DND-41 (cell line): ENCODE results near the gene SPEF1.
A peak's percentile ranks its signal among the peaks of the same experiment; 100 is the strongest.

ENCODE experiments used
- ATAC-seq: fragments of 200-7000 bp; cut with Tn5 transposase; 3 replicates; pipeline ENCODE4 v1.9.1; 2021; ENCODE audit warnings: low read depth; ENCODE audit not compliant: insufficient read depth
- DNase-seq: peaks from one replicate; pipeline ENCODE4 v3.0.0-alpha.2; 2020
- H2AFZ ChIP-seq: 2 replicates; pipeline ENCODE4 v1.6.0; 2012; ENCODE audit warnings: low read depth, low read length
- H3K27ac ChIP-seq: 2 replicates; pipeline ENCODE4 v1.5.1; 2012; ENCODE audit warnings: low read length, inconsistent platforms
- H3K27me3 ChIP-seq: fragments of 200-600 bp; sonication (generic); 2 replicates; pipeline ENCODE4 v1.6.0; 2012; ENCODE audit warnings: low read length, mild to moderate bottlenecking, inconsistent platforms; ENCODE audit not compliant: insufficient read depth, poor library complexity
- H3K36me3 ChIP-seq: 2 replicates; pipeline ENCODE4 v1.5.1; 2012; ENCODE audit warnings: low read length, inconsistent platforms; ENCODE audit not compliant: insufficient read depth
- H3K4me1 ChIP-seq: 2 replicates; pipeline ENCODE4 v1.5.1; 2012; ENCODE audit warnings: mild to moderate bottlenecking, low read length; ENCODE audit not compliant: insufficient read depth
- H3K4me2 ChIP-seq: 2 replicates; pipeline ENCODE4 v1.6.0; 2012; ENCODE audit warnings: mild to moderate bottlenecking, moderate library complexity, low read length, inconsistent platforms; ENCODE audit not compliant: insufficient read depth
- H3K4me3 ChIP-seq, 2 experiments: fragments of 200-600 bp in 1 of 2; shearing (Covaris generic) in 1 of 2; 2 replicates each; pipeline ENCODE4 v1.5.1; 2012 to 2016; ENCODE audit warnings: inconsistent platforms in 2 of 2, low read length in 2 of 2, mild to moderate bottlenecking in 2 of 2, low read depth in 1 of 2, moderate library complexity in 1 of 2
- H3K79me2 ChIP-seq: 2 replicates; pipeline ENCODE4 v1.6.0; 2012; ENCODE audit warnings: low read length, inconsistent platforms; ENCODE audit not compliant: insufficient read depth
- H3K9ac ChIP-seq: 2 replicates; pipeline ENCODE4 v1.6.0; 2012; ENCODE audit warnings: low read depth, mild to moderate bottlenecking, inconsistent platforms, low read length, moderate library complexity
- H3K9me3 ChIP-seq: 2 replicates; pipeline ENCODE4 v1.5.1; 2012; ENCODE audit warnings: low read length, moderate library complexity, mild to moderate bottlenecking, inconsistent platforms; ENCODE audit not compliant: insufficient read depth, severe bottlenecking
- H4K20me1 ChIP-seq: 2 replicates; pipeline ENCODE4 v1.6.0; 2012; ENCODE audit warnings: low read length; ENCODE audit not compliant: insufficient read depth
- EZH2 ChIP-seq: IDR thresholded peaks from 3 replicates; pipeline ENCODE4 v1.6.1; 2012; ENCODE audit warnings: borderline replicate concordance, low read depth, mild to moderate bottlenecking, moderate library complexity, low read length, inconsistent platforms; ENCODE audit not compliant: severe bottlenecking
- TF ChIP-seq, protein P1 (sequence below): IDR thresholded peaks from 2 replicates; pipeline ENCODE4 v1.5.1; 2012; ENCODE audit warnings: borderline replicate concordance, low read length, moderate library complexity, mild to moderate bottlenecking; ENCODE audit not compliant: poor library complexity, severe bottlenecking; ENCODE audit errors: extremely low read depth

The SPEF1 gene

DNA sequence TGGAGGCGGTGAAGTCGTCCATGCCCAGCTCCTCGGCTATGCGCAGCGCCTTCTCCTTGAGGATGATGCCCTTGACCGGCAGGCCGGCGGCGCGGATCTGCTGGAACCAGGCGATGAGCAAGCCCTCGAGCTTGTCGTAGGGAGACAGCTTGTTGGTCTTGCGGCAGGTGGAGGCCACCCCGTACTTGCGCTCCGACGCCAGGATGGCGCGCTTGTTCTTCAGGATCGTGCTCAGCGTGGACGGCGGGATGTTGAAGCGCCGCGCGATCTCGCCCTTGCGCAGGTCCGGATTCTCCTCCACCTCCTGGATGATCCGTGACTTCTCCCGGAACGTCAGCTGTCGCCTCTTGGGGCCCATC lies 4.9 kb upstream of the SPEF1 start:
- peak overlapping the region; percentile 79 for H2AFZ ChIP-seq
- DNase-seq (peak; percentile 60), ATAC-seq (peak; percentile 39)

DNA sequence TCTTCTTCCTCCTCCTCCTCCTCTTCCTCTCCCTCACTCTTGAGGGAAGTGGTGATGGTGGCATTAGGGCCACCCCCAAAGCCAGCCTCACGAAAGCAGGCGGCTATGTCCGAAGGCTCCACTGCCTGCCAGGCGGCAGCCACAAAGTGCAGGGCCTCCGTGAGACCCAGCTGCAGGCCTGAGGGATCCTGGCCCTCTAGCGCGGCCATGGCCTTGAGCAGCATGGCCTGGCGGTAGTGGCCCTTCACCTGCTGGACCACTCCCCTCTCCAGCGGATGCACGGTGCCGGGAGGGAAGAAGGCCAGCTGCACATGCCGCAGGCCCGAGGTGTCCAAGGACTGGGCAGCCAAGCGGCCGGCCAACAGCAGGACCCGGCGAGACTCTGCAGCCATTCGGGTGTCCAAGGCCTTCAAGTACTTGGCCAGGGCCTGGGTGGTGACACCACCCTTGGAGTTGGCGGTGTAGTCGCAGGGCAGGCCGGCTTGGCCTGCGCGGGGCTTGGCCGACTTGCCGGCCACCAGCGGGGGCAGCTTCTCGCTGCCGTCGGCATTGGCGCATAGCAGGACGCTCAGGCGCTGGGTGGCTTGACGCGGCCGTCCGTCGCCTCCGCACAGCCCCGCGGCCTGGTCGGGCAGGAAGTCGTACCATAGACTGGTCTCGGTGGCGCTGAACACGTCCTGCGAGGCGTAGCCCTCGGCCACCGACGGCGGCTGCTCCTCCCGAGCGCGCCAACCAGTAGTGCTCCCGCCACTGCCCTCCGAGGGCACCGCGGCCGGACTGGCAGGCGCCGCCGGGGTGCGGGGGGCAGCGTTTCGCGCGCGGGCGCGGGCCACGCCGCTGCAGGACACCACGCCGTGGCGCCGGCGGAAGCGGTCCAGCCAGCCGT lies 4.2 kb upstream of the SPEF1 start:
- Histone ChIP-seq H2AFZ (peak overlapping the region; percentile 79; the same call in 1 of the 2 replicates), H3K36me3 (peaks cover 22% of the 10 kb centered on the region), H3K4me1 (peaks cover 58% of the 10 kb centered on the region), H3K27me3 (no peaks in the 10 kb centered on the region), H3K4me2 (peak overlapping the region; percentile 83), H3K9me3 (no peaks in the 10 kb centered on the region), H4K20me1 (peaks cover 45% of the 10 kb centered on the region), H3K27ac (peak overlapping the region; percentile 77), H3K79me2 (peaks cover 44% of the 10 kb centered on the region), H3K9ac (peak overlapping the region; percentile 64), H3K4me3 (peak overlapping the region; percentile 22 to 70; a peak in 3 of 4 replicates)
- TF ChIP-seq, protein P1, sequence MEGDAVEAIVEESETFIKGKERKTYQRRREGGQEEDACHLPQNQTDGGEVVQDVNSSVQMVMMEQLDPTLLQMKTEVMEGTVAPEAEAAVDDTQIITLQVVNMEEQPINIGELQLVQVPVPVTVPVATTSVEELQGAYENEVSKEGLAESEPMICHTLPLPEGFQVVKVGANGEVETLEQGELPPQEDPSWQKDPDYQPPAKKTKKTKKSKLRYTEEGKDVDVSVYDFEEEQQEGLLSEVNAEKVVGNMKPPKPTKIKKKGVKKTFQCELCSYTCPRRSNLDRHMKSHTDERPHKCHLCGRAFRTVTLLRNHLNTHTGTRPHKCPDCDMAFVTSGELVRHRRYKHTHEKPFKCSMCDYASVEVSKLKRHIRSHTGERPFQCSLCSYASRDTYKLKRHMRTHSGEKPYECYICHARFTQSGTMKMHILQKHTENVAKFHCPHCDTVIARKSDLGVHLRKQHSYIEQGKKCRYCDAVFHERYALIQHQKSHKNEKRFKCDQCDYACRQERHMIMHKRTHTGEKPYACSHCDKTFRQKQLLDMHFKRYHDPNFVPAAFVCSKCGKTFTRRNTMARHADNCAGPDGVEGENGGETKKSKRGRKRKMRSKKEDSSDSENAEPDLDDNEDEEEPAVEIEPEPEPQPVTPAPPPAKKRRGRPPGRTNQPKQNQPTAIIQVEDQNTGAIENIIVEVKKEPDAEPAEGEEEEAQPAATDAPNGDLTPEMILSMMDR = no peak
- no peak for TF ChIP-seq EZH2
- ATAC-seq = no peak
- no peak for DNase-seq

More for the DNA sequence above, 4.9 kb upstream of the SPEF1 start:
- Histone ChIP-seq H3K27me3 (no peaks in the 10 kb centered on the region), H3K79me2 (peaks cover 44% of the 10 kb centered on the region), H3K4me3 (peak overlapping the region; percentile 22 to 70; a peak in 3 of 4 replicates), H3K9me3 (no peaks in the 10 kb centered on the region), H3K4me1 (peaks cover 58% of the 10 kb centered on the region), H3K9ac (peak overlapping the region; percentile 64), H4K20me1 (peaks cover 42% of the 10 kb centered on the region), H3K4me2 (peak overlapping the region; percentile 83), H3K27ac (peak overlapping the region; percentile 77), H3K36me3 (peaks cover 22% of the 10 kb centered on the region)
- TF ChIP-seq, protein P1 = peak; percentile 11
- TF ChIP-seq EZH2 = no peak

DNA sequence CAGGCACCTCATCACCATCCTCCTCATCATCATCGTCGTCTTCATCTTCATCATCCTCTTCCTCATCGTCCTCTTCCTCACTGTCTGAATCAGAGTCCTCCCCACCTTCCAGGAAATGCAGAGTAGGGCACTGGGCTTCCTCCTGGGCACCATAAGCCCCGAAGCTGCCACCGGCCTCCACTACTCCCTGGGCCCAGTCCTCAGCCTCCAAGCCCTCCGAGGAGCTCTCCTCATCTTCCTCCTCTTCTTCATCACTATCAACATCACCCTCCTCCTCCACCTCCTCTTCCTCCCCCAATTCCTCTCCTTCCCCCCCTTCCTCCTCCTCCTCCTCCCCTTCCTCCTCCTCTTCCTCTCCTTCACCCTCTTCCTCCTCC lies 3.6 kb upstream of the SPEF1 start:
- H3K27ac ChIP-seq = no peak overlapping the region

More for the DNA sequence above, 3.6 kb upstream of the SPEF1 start:
- H3K4me1 ChIP-seq = peaks cover 58% of the 10 kb centered on the region
- H2AFZ ChIP-seq = no peak overlapping the region
- no peaks in the 10 kb centered on the region for H3K27me3 ChIP-seq
- peaks cover 45% of the 10 kb centered on the region for H4K20me1 ChIP-seq
- ATAC-seq = no peak
- H3K36me3 ChIP-seq = peaks cover 22% of the 10 kb centered on the region
- H3K9me3 ChIP-seq = no peaks in the 10 kb centered on the region
- DNase-seq = no peak
- peak overlapping the region; percentile 64; the same call in 1 of the 2 replicates for H3K9ac ChIP-seq
- peak overlapping the region; percentile 83 for H3K4me2 ChIP-seq
- peak overlapping the region in 1 of 2 experiments; percentile 70; a peak in 2 of 4 replicates for H3K4me3 ChIP-seq
- H3K79me2 ChIP-seq = peaks cover 44% of the 10 kb centered on the region
- TF ChIP-seq, protein P1 = no peak
- TF ChIP-seq EZH2 = no peak
